IMR-90 (cell line): ENCODE data around the gene SH3RF3. TPM values are rescaled to one million over a fixed set of nuclear protein-coding genes. Genes with fewer than 3 reads are reported as not detected.
A peak's percentile ranks its signal among the peaks of the same experiment; 100 is the strongest.

Experiments used
- ATAC-seq: fragments of 200-7000 bp; cut with Tn5 transposase; 2 replicates; pipeline ENCODE4 v1.9.1; 2020; ENCODE audit warnings: low read depth, mild to moderate bottlenecking, moderate library complexity
- BruUV-seq: library from RNA; stranded (reverse); fragments of 400-500 nt; replicated peaks from 2 replicates; lab custom pipeline; 2021; lab: Mats Ljungman, UMichigan
- CTCF ChIA-PET: fragments of 300-600 bp; formaldehyde crosslinking; extraction: SDS; loops from one replicate; lab custom pipeline; 2021; ENCODE audit warnings: antibody characterized with exemption; lab: Yijun Ruan, JAX
- POLR2A ChIA-PET: fragments of 300-600 bp; sonication (Branson Sonifier 250); formaldehyde crosslinking; loops from one replicate; lab custom pipeline; 2022; ENCODE audit warnings: antibody characterized with exemption; ENCODE audit not compliant: unreplicated experiment; lab: Charles Lee
- DNase-seq: peaks from one replicate; pipeline ENCODE4 v3.0.0; 2013
- H2AFZ ChIP-seq: replicated peaks from 2 replicates; pipeline ENCODE3; 2013; ENCODE audit warnings: low read length, mild to moderate bottlenecking; ENCODE audit not compliant: poor library complexity
- H2AK5ac ChIP-seq: 2 replicates; pipeline ENCODE4 v1.6.1; 2013; ENCODE audit warnings: low read depth, low read length, inconsistent platforms
- H2AK9ac ChIP-seq: replicated peaks from 2 replicates; pipeline ENCODE3; 2013; ENCODE audit warnings: mild to moderate bottlenecking, low read depth, low read length, moderate library complexity; ENCODE audit not compliant: poor library complexity
- H2BK120ac ChIP-seq: 2 replicates; pipeline ENCODE4 v1.6.1; 2013; ENCODE audit warnings: low read depth, low read length, inconsistent platforms
- H2BK15ac ChIP-seq: 3 replicates; pipeline ENCODE4 v1.6.1; 2013; ENCODE audit warnings: low read depth, low read length, inconsistent platforms
- H2BK20ac ChIP-seq: 2 replicates; pipeline ENCODE4 v1.6.1; 2013; ENCODE audit warnings: low read depth, mild to moderate bottlenecking, inconsistent platforms, low read length, moderate library complexity
- H2BK5ac ChIP-seq: 2 replicates; pipeline ENCODE4 v1.6.1; 2013; ENCODE audit warnings: mild to moderate bottlenecking, low read depth, low read length, inconsistent platforms; ENCODE audit not compliant: poor library complexity, severe bottlenecking
- H3K14ac ChIP-seq: replicated peaks from 2 replicates; pipeline ENCODE4 v1.6.1; 2013; ENCODE audit warnings: low read depth, low read length, inconsistent platforms
- H3K18ac ChIP-seq: 2 replicates; pipeline ENCODE4 v1.6.1; 2013; ENCODE audit warnings: low read depth, low read length, control low read depth
- H3K23ac ChIP-seq: 2 replicates; pipeline ENCODE4 v1.6.1; 2013; ENCODE audit warnings: low read depth, low read length, inconsistent platforms
- H3K27ac ChIP-seq: 2 replicates; pipeline ENCODE4 v1.5.1; 2013; ENCODE audit warnings: mild to moderate bottlenecking, control low read depth, low read length; ENCODE audit not compliant: insufficient read depth
- H3K27me3 ChIP-seq: 2 replicates; pipeline ENCODE4 v1.6.1; 2013; ENCODE audit warnings: low read length; ENCODE audit not compliant: control insufficient read depth, insufficient read depth
- H3K36me3 ChIP-seq: 2 replicates; pipeline ENCODE4 v1.6.1; 2013; ENCODE audit warnings: low read length, mixed read lengths; ENCODE audit not compliant: control insufficient read depth, insufficient read depth
- H3K4ac ChIP-seq: 2 replicates; pipeline ENCODE4 v1.6.1; 2013; ENCODE audit warnings: low read depth, low read length, inconsistent platforms
- H3K4me1 ChIP-seq: 2 replicates; pipeline ENCODE4 v1.6.1; 2013; ENCODE audit warnings: low read length, mixed read lengths; ENCODE audit not compliant: control insufficient read depth, insufficient read depth
- H3K4me2 ChIP-seq: 2 replicates; pipeline ENCODE4 v1.6.1; 2013; ENCODE audit warnings: low read depth, mild to moderate bottlenecking, control low read depth, low read length, moderate library complexity
- H3K4me3 ChIP-seq: 2 replicates; pipeline ENCODE4 v1.5.1; 2013; ENCODE audit warnings: low read depth, mild to moderate bottlenecking, control low read depth, low read length, moderate library complexity; ENCODE audit not compliant: insufficient read depth
- H3K56ac ChIP-seq: 2 replicates; pipeline ENCODE4 v1.6.1; 2013; ENCODE audit warnings: low read length, inconsistent platforms; ENCODE audit not compliant: insufficient read depth; ENCODE audit errors: extremely low read depth
- H3K79me1 ChIP-seq, 2 experiments: 2 replicates each; pipeline ENCODE4 v1.6.1; 2013; ENCODE audit warnings: low read length in 2 of 2, inconsistent platforms in 1 of 2, low read depth in 1 of 2
- H3K9ac ChIP-seq: 2 replicates; pipeline ENCODE4 v1.6.1; 2013; ENCODE audit warnings: low read depth, low read length, control low read depth
- H3K9me1 ChIP-seq: 2 replicates; pipeline ENCODE4 v1.6.1; 2013; ENCODE audit warnings: low read length, inconsistent platforms; ENCODE audit not compliant: insufficient read depth
- H3K9me3 ChIP-seq: 2 replicates; pipeline ENCODE4 v1.6.1; 2013; ENCODE audit warnings: low read length; ENCODE audit not compliant: control insufficient read depth, insufficient read depth
- H4K20me1 ChIP-seq: 2 replicates; pipeline ENCODE4 v1.6.1; 2013; ENCODE audit warnings: low read length, inconsistent platforms; ENCODE audit not compliant: insufficient read depth
- H4K5ac ChIP-seq: 2 replicates; pipeline ENCODE4 v1.6.1; 2013; ENCODE audit warnings: mild to moderate bottlenecking, low read depth, low read length, control low read depth
- H4K8ac ChIP-seq, 2 experiments: 2 replicates each; pipeline ENCODE4 v1.6.1; 2013; ENCODE audit warnings: low read depth in 2 of 2, low read length in 2 of 2, control low read depth in 1 of 2, inconsistent platforms in 1 of 2
- H4K91ac ChIP-seq: 2 replicates; pipeline ENCODE4 v1.6.1; 2013; ENCODE audit warnings: low read depth, low read length, inconsistent platforms; ENCODE audit not compliant: insufficient read depth
- CHD1 ChIP-seq: IDR thresholded peaks from 2 replicates; pipeline ENCODE4 v1.6.1; 2012; ENCODE audit warnings: low read depth, low read length, improper control_type of control experiment
- FOS ChIP-seq: fragments of 150-350 bp; IDR thresholded peaks from 2 replicates; pipeline ENCODE4 v1.6.1; 2016; ENCODE audit warnings: low read depth, low read length
- MAFK ChIP-seq: IDR thresholded peaks from 2 replicates; pipeline ENCODE4 v1.6.1; 2012; ENCODE audit warnings: low read depth, low read length, improper control_type of control experiment
- MAZ ChIP-seq: IDR thresholded peaks from 2 replicates; pipeline ENCODE4 v1.6.1; 2012; ENCODE audit warnings: low read depth, mild to moderate bottlenecking, low read length, improper control_type of control experiment, moderate library complexity, borderline replicate concordance
- POLR2A ChIP-seq: IDR thresholded peaks from 2 replicates; pipeline ENCODE4 v1.6.1; 2012; ENCODE audit warnings: mild to moderate bottlenecking, low read depth, low read length
- WGBS, 2 experiments: methylation state at CpG; one replicate each; pipeline versions ENCODE4 v1.1.5 to v1.1.7; 2013; ENCODE audit warnings: missing lambda C conversion rate in 2 of 2; ENCODE audit not compliant: insufficient read length in 1 of 2; ENCODE audit errors: extremely low coverage in 2 of 2; 5-methylcytosine and 5-hydroxymethylcytosine counted together
- dilution Hi-C: fragments of 300-500 bp; cut with HindIII; formaldehyde crosslinking; loops from one replicate; pipeline ENCODE4 v1.14.3; 2018; ENCODE audit warnings: low sequenced_read_pairs; ENCODE audit not compliant: unreplicated experiment
- in situ Hi-C: fragments of 300-500 bp; cut with MboI; formaldehyde crosslinking; loops from 3 replicates; pipeline ENCODE4 v1.14.3; 2019; ENCODE audit warnings: low sequenced_read_pairs, inconsistent platforms, mixed read lengths
- intact Hi-C: fragments of 100-400 bp; cut with micrococcal nuclease; formaldehyde crosslinking; loops from 2 replicates; pipeline ENCODE4 v1.10.0; 2022
- polyA plus RNA-seq, 3 experiments: library from polyadenylated mRNA; depleted of rRNA; stranded (reverse); fragments of >200 nt; gene quantifications; 2 replicates each; pipeline ENCODE4 v1.2.3, GENCODE V29; 2012; ENCODE audit warnings: low replicate concordance in 1 of 3
- total RNA-seq: library from RNA; depleted of rRNA; stranded (reverse); fragments of >200 nt; gene quantifications from 2 replicates; pipeline ENCODE4 v1.2.3, GENCODE V29; 2012
- TF ChIP-seq, protein P1 (sequence below): fragments of 150-350 bp; IDR thresholded peaks from 2 replicates; pipeline ENCODE4 v1.6.1; 2017; ENCODE audit warnings: mild to moderate bottlenecking, antibody characterized with exemption, low read length, low read depth
- TF ChIP-seq, protein P2 (sequence below): conservative IDR thresholded peaks from 2 replicates; pipeline ENCODE4 v1.5.1; 2012; ENCODE audit warnings: mild to moderate bottlenecking, low read depth, low read length, improper control_type of control experiment

Gene SH3RF3
- total and polyA plus RNA-seq, 2 of the 4 experiments (the other 2 are of a cell fraction) = 3.4 to 5.3 TPM

DNA sequence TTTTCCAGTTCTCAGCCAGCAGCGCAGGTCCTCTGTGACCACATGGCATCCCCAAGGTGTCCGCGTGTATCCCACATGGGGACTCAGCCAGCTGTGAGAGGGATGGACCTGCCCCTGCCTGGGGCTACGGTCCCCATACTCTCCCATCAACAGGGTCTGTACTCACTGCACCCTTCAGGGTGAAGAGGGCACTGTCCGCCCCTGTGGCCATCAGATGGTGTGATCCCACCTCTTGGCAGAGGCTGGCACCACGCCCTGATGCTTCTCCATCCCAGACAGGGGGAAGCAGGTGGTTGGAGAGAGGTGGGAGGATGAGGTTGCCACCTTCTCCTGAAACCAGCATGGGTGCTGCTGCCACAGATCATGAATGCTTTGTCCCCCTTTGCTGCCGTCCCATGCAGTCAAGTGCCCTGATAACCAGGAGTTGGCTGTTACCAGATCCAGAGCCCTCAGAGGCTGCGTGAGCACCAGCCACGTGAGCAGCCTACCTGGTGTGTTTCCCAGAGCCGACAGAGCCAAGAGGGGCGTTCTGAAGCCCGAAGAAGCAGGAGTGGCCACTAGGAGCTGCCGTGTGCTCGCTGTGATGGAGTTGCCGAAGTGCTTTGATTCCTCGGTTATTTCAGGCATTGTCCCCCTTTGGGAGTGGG lies 93.9 kb downstream of the SH3RF3 start:
- POLR2A ChIA-PET = no interaction called here
- Histone ChIP-seq H3K9me1 (peaks cover 12% of the 10 kb centered on the region), H3K4ac (no peak overlapping the region), H2AK9ac (no peak overlapping the region), H2AFZ (peak overlapping the region; percentile 24), H3K4me1 (peaks cover 6% of the 10 kb centered on the region), H2BK120ac (no peak overlapping the region), H4K91ac (no peak overlapping the region), H3K4me2 (no peak overlapping the region), H2BK15ac (no peak overlapping the region), H3K18ac (no peak overlapping the region), H3K23ac (no peak overlapping the region), H3K36me3 (no peaks in the 10 kb centered on the region), H2AK5ac (peak overlapping the region; percentile 52), H4K5ac (no peak overlapping the region), H3K4me3 (no peak overlapping the region), H3K9ac (no peak overlapping the region), H3K9me3 (no peaks in the 10 kb centered on the region), H3K56ac (no peak overlapping the region), H3K27ac (no peak overlapping the region), H3K27me3 (no peaks in the 10 kb centered on the region), H2BK20ac (no peak overlapping the region), H2BK5ac (no peak overlapping the region), H4K8ac (no peak overlapping the region), H3K14ac (no peak overlapping the region), H4K20me1 (peaks cover 34% of the 10 kb centered on the region), H3K79me1 (peaks cover 47 to 77% of the 10 kb centered on the region in 2 experiments)
- CTCF ChIA-PET = no interaction called here
- WGBS, 2 experiments = 77% methylated on average over 7 of the region's 16 CpGs; no CpG with 5 or more reads in 1 of the 2 experiments
- in situ Hi-C loops = no loop called here
- ATAC-seq (no peak), DNase-seq (no peak)
- dilution Hi-C loops = no loop called here
- no peak for TF ChIP-seq MAFK
- TF ChIP-seq CHD1 = no peak
- TF ChIP-seq, protein P1, sequence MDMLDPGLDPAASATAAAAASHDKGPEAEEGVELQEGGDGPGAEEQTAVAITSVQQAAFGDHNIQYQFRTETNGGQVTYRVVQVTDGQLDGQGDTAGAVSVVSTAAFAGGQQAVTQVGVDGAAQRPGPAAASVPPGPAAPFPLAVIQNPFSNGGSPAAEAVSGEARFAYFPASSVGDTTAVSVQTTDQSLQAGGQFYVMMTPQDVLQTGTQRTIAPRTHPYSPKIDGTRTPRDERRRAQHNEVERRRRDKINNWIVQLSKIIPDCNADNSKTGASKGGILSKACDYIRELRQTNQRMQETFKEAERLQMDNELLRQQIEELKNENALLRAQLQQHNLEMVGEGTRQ = no peak
- TF ChIP-seq MAZ = no peak
- no peak for TF ChIP-seq FOS
- TF ChIP-seq POLR2A = no peak
- TF ChIP-seq, protein P2, sequence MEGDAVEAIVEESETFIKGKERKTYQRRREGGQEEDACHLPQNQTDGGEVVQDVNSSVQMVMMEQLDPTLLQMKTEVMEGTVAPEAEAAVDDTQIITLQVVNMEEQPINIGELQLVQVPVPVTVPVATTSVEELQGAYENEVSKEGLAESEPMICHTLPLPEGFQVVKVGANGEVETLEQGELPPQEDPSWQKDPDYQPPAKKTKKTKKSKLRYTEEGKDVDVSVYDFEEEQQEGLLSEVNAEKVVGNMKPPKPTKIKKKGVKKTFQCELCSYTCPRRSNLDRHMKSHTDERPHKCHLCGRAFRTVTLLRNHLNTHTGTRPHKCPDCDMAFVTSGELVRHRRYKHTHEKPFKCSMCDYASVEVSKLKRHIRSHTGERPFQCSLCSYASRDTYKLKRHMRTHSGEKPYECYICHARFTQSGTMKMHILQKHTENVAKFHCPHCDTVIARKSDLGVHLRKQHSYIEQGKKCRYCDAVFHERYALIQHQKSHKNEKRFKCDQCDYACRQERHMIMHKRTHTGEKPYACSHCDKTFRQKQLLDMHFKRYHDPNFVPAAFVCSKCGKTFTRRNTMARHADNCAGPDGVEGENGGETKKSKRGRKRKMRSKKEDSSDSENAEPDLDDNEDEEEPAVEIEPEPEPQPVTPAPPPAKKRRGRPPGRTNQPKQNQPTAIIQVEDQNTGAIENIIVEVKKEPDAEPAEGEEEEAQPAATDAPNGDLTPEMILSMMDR = no peak
- no TSS peak for BruUV-seq
- intact Hi-C loops = no loop called here
